ENCODE measurements around the gene MYH11. TPM values are rescaled to one million over a fixed set of nuclear protein-coding genes. Genes with fewer than 3 reads are reported as not detected.

Gene MYH11
- total and polyA plus RNA-seq, 10 of the 15 experiments (the other 5 are each of a cell fraction or from before 2014, with no cell fraction given), result 0.01 to 1.9 (median 0.13) TPM; not detected in 1

- no TSS peak for BruUV-seq (replicated peaks)
- Histone ChIP-seq H3K9me3 (replicated peaks; ENCODE audit: control insufficient read depth, insufficient read depth, low read length) (no peaks in the 10 kb centered on the region), H4K20me1 (ENCODE audit: control insufficient read depth, insufficient read depth) (no peaks in the 10 kb centered on the region), H3K27me3 (replicated peaks in 1 of 2; ENCODE audit: control insufficient read depth in 2 of 2, insufficient read depth in 2 of 2, low read length in 1 of 2) (no peaks in the 10 kb centered on the region; a peak in 1 of 4 replicates), H3K4me3 (no peak overlapping the region), H2AFZ (ENCODE audit: control insufficient read depth, low read depth, low read length) (no peak overlapping the region), H3K27ac (ENCODE audit: control insufficient read depth, insufficient read depth) (no peak overlapping the region), H3K4me1 (ENCODE audit: control insufficient read depth, insufficient read depth, low read length) (no peaks in the 10 kb centered on the region; the same call in 1 of the 2 replicates), H3K36me3 (ENCODE audit: control insufficient read depth in 2 of 2, insufficient read depth in 2 of 2, low read length in 1 of 2) (no peaks in the 10 kb centered on the region), H3K9ac (ENCODE audit: control insufficient read depth, insufficient read depth, low read length) (no peak overlapping the region), H3K4me2 (ENCODE audit: control insufficient read depth, insufficient read depth) (no peak overlapping the region), H3K79me2 (ENCODE audit: control insufficient read depth, insufficient read depth, low read length) (no peaks in the 10 kb centered on the region)
- RAD21 ChIA-PET (ENCODE audit: unreplicated experiment), result no interaction called here
- CTCF ChIA-PET, result interaction anchor here (0.6 to 1.4 kb wide), 3 partner anchors 15 to 434 kb away, joined by 3 to 5 read pairs (median 4); no protein-coding TSS in a partner anchor
- intact Hi-C loops (cut with micrococcal nuclease; ENCODE audit: unreplicated experiment) (loop anchor here (5.0 to 10.0 kb wide), 3 partner anchors 258 to 426 kb away; no protein-coding TSS in a partner anchor), in situ Hi-C loops (cut with MboI) (no loop called here)
- POLR2A ChIA-PET, result no interaction called here
- no peak for ATAC-seq
- 47% methylated on average over 8 of the region's 8 CpGs for WGBS (ENCODE audit: insufficient coverage, insufficient replicate concordance, low lambda C conversion rate, missing lambda C conversion rate)
- no peak for DNase-seq (ENCODE audit: low read depth, low spot score)
- SMC1A ChIA-PET (ENCODE audit: uncharacterized antibody, unreplicated experiment), result interaction anchor here (1.0 to 1.2 kb wide), 2 partner anchors 52 to 358 kb away, joined by 3 read pairs; no protein-coding TSS in a partner anchor
- FAIRE-seq, result no peak
- TF ChIP-seq FOXM1 (IDR thresholded peaks at IDR 0.05; ENCODE audit: low read depth, low read length), result no peak
- TF ChIP-seq KDM1A (IDR thresholded peaks at IDR 0.05; ENCODE audit: borderline replicate concordance), result no peak
- TF ChIP-seq ATF3 (IDR thresholded peaks at IDR 0.05; ENCODE audit: borderline replicate concordance, extremely low read depth, low read depth, low read length), result no peak
- TF ChIP-seq GATAD2B (conservative IDR thresholded peaks at IDR 0.05; ENCODE audit: low read depth), result no peak
- TF ChIP-seq RBBP5 (conservative IDR thresholded peaks at IDR 0.05), result no peak
- TF ChIP-seq, protein P1, sequence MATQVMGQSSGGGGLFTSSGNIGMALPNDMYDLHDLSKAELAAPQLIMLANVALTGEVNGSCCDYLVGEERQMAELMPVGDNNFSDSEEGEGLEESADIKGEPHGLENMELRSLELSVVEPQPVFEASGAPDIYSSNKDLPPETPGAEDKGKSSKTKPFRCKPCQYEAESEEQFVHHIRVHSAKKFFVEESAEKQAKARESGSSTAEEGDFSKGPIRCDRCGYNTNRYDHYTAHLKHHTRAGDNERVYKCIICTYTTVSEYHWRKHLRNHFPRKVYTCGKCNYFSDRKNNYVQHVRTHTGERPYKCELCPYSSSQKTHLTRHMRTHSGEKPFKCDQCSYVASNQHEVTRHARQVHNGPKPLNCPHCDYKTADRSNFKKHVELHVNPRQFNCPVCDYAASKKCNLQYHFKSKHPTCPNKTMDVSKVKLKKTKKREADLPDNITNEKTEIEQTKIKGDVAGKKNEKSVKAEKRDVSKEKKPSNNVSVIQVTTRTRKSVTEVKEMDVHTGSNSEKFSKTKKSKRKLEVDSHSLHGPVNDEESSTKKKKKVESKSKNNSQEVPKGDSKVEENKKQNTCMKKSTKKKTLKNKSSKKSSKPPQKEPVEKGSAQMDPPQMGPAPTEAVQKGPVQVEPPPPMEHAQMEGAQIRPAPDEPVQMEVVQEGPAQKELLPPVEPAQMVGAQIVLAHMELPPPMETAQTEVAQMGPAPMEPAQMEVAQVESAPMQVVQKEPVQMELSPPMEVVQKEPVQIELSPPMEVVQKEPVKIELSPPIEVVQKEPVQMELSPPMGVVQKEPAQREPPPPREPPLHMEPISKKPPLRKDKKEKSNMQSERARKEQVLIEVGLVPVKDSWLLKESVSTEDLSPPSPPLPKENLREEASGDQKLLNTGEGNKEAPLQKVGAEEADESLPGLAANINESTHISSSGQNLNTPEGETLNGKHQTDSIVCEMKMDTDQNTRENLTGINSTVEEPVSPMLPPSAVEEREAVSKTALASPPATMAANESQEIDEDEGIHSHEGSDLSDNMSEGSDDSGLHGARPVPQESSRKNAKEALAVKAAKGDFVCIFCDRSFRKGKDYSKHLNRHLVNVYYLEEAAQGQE (IDR thresholded peaks at IDR 0.05; ENCODE audit: low read depth, low read length), result no peak
- no peak for TF ChIP-seq NFXL1 (IDR thresholded peaks at IDR 0.05; ENCODE audit: borderline replicate concordance)
- TF ChIP-seq MEF2B (IDR thresholded peaks at IDR 0.05; ENCODE audit: partially characterized antibody, poor library complexity, severe bottlenecking), result no peak
- no peak for TF ChIP-seq ATF7 (IDR thresholded peaks at IDR 0.05; ENCODE audit: low read depth)
- TF ChIP-seq TCF3 (IDR thresholded peaks at IDR 0.05; ENCODE audit: borderline replicate concordance, insufficient read depth, low read depth, low read length), result no peak
- no peak for TF ChIP-seq DPF2 (IDR thresholded peaks at IDR 0.05)
- TF ChIP-seq CEBPZ (IDR thresholded peaks at IDR 0.05; ENCODE audit: low read depth, low read length), result no peak
- TF ChIP-seq CBX3 (IDR thresholded peaks at IDR 0.05; ENCODE audit: borderline replicate concordance, low read depth), result no peak
- no peak for TF ChIP-seq RB1 (IDR thresholded peaks at IDR 0.05; ENCODE audit: borderline replicate concordance)
- no peak for TF ChIP-seq ZSCAN29 (IDR thresholded peaks at IDR 0.05)
- TF ChIP-seq SMAD1 (IDR thresholded peaks at IDR 0.05; ENCODE audit: low read depth, partially characterized antibody), result no peak
- TF ChIP-seq RAD21 (IDR thresholded peaks at IDR 0.05; ENCODE audit: insufficient read depth, low read depth, low read length), result no peak
- TF ChIP-seq FOS (IDR thresholded peaks at IDR 0.05; ENCODE audit: borderline replicate concordance, extremely low read depth, insufficient read length), result no peak
- no peak for TF ChIP-seq IKZF2 (IDR thresholded peaks at IDR 0.05)
These were observed 87.6 kb downstream of the MYH11 start for GRCh38 chr16:15769239-15769638.
